Measurements from ENCODE around the gene AOAH.

AOAH gene

DNA sequence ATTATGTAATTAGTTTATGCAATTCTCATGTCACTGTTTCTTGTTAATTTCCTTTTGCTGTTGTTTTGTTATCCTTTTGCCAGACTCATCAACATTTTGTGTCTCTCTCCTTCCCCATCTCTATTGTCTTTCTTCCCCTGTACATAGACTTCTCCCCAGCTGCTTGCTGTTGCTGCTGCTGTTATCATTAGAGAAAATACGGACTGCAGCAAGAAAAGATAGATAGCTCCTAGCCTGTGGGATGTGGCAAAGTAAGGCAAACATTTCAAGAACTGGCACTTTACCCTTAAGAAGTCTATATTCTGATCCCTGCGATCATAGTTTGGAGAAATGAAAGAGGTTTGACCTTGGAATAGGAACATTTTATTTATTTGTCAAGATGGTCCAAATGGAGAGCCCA, 162.2 kb downstream of the AOAH start:
- H3K36me3 ChIP-seq (ENCODE audit: insufficient read depth, low read length) = no peaks in the 10 kb centered on the region
- H3K9ac ChIP-seq (ENCODE audit: low read length) = no peak overlapping the region
- H3K9me3 ChIP-seq (ENCODE audit: low read length) = no peaks in the 10 kb centered on the region
- no peak overlapping the region for H3K27ac ChIP-seq (ENCODE audit: low read depth, low read length)
- no peak overlapping the region for H3K4me3 ChIP-seq (ENCODE audit: low read depth in 1 of 2, low read length in 2 of 2)
- H3K27me3 ChIP-seq (ENCODE audit: control insufficient read depth in 1 of 2, insufficient read depth in 2 of 2, low read length in 2 of 2) = no peaks in the 10 kb centered on the region
- H3K4me1 ChIP-seq (ENCODE audit: insufficient read depth, low read length) = no peaks in the 10 kb centered on the region

DNA sequence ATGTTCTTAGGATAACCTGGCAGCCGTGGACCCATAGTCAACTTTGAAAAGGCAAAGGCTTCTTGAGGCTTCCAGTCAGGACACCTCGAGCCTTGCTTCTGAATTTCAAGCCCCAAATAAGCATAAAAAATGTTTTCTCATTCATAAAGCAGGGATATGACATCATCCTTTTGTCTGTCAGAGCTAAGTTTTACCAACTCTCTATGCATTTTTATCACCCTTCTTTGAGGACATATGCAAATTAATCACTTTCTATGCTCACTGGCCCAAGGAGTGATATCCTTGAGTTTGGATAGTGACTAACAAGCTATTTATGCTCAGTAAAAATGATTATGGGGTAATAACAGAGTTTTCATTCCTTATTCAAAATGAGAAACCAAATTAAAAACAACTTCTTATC, 175.3 kb downstream of the AOAH start:
- Histone ChIP-seq H3K27me3 (ENCODE audit: control insufficient read depth in 1 of 2, insufficient read depth in 2 of 2, low read length in 2 of 2) (no peaks in the 10 kb centered on the region), H3K36me3 (ENCODE audit: insufficient read depth, low read length) (no peaks in the 10 kb centered on the region), H3K27ac (ENCODE audit: low read depth, low read length) (no peak overlapping the region), H3K9ac (ENCODE audit: low read length) (no peak overlapping the region), H3K9me3 (ENCODE audit: low read length) (no peaks in the 10 kb centered on the region), H3K4me1 (ENCODE audit: insufficient read depth, low read length) (no peaks in the 10 kb centered on the region), H3K4me3 (ENCODE audit: low read depth in 1 of 2, low read length in 2 of 2) (no peak overlapping the region)

DNA sequence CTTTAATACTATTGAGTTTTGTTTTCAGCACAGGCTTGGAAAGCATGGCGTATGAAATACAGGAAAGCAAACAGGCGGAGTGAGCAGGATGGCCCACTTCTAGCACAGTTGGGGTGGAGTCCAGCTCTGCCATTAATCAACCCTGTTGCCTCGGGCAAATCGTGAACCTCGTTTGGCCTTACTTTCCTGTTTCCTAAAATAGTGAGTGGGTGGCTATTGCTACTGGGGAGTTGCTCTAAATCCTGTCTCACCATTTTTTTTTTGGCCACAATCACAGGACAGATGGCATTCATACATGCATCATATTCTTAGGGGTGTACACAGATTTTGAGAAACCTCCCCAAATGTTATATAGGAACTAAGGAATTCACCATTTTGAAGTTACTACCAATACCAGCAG, 176.9 kb downstream of the AOAH start:
- H3K9ac ChIP-seq (ENCODE audit: low read length) = no peak overlapping the region
- H3K36me3 ChIP-seq (ENCODE audit: insufficient read depth, low read length) = no peaks in the 10 kb centered on the region
- no peak overlapping the region for H3K27ac ChIP-seq (ENCODE audit: low read depth, low read length)
- no peak overlapping the region for H3K4me3 ChIP-seq (ENCODE audit: low read depth in 1 of 2, low read length in 2 of 2)
- no peaks in the 10 kb centered on the region for H3K9me3 ChIP-seq (ENCODE audit: low read length)
- H3K4me1 ChIP-seq (ENCODE audit: insufficient read depth, low read length) = no peaks in the 10 kb centered on the region
- H3K27me3 ChIP-seq (ENCODE audit: control insufficient read depth in 1 of 2, insufficient read depth in 2 of 2, low read length in 2 of 2) = no peaks in the 10 kb centered on the region

DNA sequence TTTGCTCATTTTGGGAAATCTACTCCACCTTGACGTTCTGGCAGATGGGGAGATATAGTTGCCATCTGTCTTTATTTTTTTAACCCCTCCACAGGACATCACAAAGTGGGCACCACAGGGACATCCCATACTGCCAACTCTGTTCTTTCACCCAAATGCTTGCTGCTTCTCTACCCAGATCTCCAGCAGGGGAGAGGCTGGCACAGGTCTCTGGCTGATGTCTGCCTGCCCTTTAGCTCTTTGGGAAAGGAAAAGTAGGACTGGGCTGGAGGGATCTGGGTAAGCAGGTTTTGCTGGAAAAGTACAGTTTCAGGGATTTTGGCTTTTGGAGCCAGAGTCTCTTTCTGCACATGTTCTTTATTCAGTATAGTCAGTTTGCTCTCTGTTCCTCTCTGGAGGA, 178.0 kb downstream of the AOAH start:
- Histone ChIP-seq H3K4me1 (ENCODE audit: insufficient read depth, low read length) (no peaks in the 10 kb centered on the region), H3K27me3 (ENCODE audit: control insufficient read depth in 1 of 2, insufficient read depth in 2 of 2, low read length in 2 of 2) (no peaks in the 10 kb centered on the region), H3K4me3 (ENCODE audit: low read depth in 1 of 2, low read length in 2 of 2) (no peak overlapping the region), H3K9ac (ENCODE audit: low read length) (no peak overlapping the region), H3K36me3 (ENCODE audit: insufficient read depth, low read length) (no peaks in the 10 kb centered on the region), H3K27ac (ENCODE audit: low read depth, low read length) (no peak overlapping the region), H3K9me3 (ENCODE audit: low read length) (no peaks in the 10 kb centered on the region)

DNA sequence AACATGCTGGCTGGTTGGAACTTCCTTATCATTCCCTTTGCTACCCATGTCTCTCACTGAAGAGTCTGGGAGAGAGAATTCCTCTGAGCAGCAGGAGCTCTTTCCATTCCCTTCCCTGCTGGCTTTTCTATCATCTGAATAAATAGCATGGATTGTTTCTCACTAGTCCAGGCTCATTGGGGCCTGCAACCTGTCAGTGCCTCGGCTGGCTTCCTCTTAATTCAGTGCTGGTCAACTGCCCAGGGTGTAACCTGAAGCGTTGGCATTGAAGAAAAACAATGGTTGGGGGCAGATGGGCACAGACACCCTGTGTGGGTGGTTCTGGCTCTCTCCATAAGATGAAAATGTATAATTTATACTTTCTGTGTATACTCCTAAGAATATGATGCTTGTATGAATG, 179.0 kb downstream of the AOAH start:
- Histone ChIP-seq H3K4me1 (ENCODE audit: insufficient read depth, low read length) (no peaks in the 10 kb centered on the region), H3K4me3 (ENCODE audit: low read depth in 1 of 2, low read length in 2 of 2) (no peak overlapping the region), H3K27ac (ENCODE audit: low read depth, low read length) (no peak overlapping the region), H3K9ac (ENCODE audit: low read length) (no peak overlapping the region), H3K9me3 (ENCODE audit: low read length) (no peaks in the 10 kb centered on the region), H3K27me3 (ENCODE audit: control insufficient read depth in 1 of 2, insufficient read depth in 2 of 2, low read length in 2 of 2) (no peaks in the 10 kb centered on the region), H3K36me3 (ENCODE audit: insufficient read depth, low read length) (no peaks in the 10 kb centered on the region)

DNA sequence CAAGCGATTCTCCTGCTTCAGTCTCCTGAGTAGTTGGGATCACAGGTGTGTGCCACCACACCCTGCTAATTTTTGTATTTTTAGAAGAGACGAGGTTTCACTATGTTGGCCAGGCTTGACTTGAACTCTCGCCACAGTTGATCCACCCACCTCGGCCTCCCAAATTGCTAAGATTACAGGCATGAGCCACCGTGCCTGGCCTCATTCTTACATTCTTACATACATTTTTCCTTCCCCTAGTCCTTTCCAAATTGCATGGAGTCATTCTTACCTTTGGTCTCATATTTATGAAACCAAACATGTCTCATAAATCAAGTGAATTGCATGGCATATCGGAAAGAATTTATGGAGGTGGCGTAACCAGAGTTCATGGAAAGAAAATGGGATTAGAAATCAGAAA, 186.2 kb downstream of the AOAH start:
- Histone ChIP-seq H3K4me1 (ENCODE audit: insufficient read depth, low read length) (no peaks in the 10 kb centered on the region), H3K27me3 (ENCODE audit: control insufficient read depth in 1 of 2, insufficient read depth in 2 of 2, low read length in 2 of 2) (no peaks in the 10 kb centered on the region), H3K27ac (ENCODE audit: low read depth, low read length) (no peak overlapping the region), H3K36me3 (ENCODE audit: insufficient read depth, low read length) (no peaks in the 10 kb centered on the region), H3K4me3 (ENCODE audit: low read depth in 1 of 2, low read length in 2 of 2) (no peak overlapping the region), H3K9ac (ENCODE audit: low read length) (no peak overlapping the region), H3K9me3 (ENCODE audit: low read length) (no peaks in the 10 kb centered on the region)

DNA sequence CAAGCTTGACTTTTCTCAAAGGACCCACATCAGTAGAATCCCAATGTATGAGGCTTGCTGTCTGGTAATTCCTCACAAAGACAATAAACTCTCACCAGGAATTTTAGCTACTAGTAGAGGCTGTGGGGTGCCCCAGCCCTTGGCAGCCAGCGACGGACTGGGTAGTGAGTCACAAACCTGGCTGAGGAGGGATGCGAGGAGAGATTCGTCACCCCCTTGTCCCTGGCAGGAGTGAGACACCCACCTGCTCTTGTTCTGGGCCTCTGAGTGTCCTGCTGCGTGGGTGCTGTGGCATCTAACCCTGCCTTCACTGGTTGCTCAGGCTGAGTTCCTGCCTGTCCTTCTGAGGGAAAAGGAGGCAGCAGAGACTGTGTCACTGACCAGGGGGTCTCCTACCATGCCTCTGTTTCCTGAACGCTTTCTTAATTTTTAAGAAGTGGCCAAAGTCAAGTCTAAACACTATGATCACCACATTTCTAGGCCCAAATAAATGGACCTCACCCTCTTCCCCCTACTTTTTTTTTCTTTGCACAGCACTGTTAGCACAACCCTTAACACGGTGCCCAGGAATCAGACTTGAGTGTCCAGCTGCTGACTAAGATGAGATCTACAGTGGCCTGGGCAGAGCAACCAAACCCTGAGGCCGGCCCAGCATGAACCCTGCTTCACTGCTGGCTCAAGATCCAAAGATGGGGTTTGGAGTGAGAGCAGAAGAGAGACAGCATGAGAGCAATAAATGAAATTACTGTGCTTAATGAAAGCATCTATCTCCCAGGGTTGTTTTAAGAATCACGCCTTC, 188.2 kb downstream of the AOAH start:
- Histone ChIP-seq H3K27ac (ENCODE audit: low read depth, low read length) (no peak overlapping the region), H3K4me1 (ENCODE audit: insufficient read depth, low read length) (no peaks in the 10 kb centered on the region), H3K36me3 (ENCODE audit: insufficient read depth, low read length) (no peaks in the 10 kb centered on the region), H3K9ac (ENCODE audit: low read length) (no peak overlapping the region), H3K4me3 (ENCODE audit: low read depth in 1 of 2, low read length in 2 of 2) (no peak overlapping the region), H3K9me3 (ENCODE audit: low read length) (no peaks in the 10 kb centered on the region), H3K27me3 (ENCODE audit: control insufficient read depth in 1 of 2, insufficient read depth in 2 of 2, low read length in 2 of 2) (no peaks in the 10 kb centered on the region)

DNA sequence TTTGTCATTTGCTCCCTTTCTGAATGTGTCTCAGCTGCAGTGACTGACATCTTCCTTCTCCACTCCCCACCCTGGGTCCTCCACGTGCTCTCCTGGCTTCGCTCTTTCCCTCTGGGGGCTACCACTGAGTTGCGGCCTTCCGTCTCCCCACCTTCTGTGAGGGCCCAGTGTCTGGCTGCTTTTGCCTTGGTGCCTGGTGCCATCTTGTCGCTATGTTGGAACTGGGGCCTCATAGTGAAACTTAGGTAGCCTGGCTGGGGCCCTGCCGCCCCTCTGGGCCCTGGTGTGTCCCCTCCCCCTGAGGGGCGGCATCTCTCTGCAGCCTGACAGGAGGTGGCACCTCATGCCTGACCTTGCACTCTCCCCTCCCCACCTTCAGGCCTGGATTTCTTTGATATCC, 190.6 kb downstream of the AOAH start:
- H3K27ac ChIP-seq (ENCODE audit: low read depth, low read length) = no peak overlapping the region
- no peaks in the 10 kb centered on the region for H3K4me1 ChIP-seq (ENCODE audit: insufficient read depth, low read length)
- no peaks in the 10 kb centered on the region for H3K9me3 ChIP-seq (ENCODE audit: low read length)
- H3K36me3 ChIP-seq (ENCODE audit: insufficient read depth, low read length) = no peaks in the 10 kb centered on the region
- no peak overlapping the region for H3K4me3 ChIP-seq (ENCODE audit: low read depth in 1 of 2, low read length in 2 of 2)
- no peak overlapping the region for H3K9ac ChIP-seq (ENCODE audit: low read length)
- H3K27me3 ChIP-seq (ENCODE audit: control insufficient read depth in 1 of 2, insufficient read depth in 2 of 2, low read length in 2 of 2) = no peaks in the 10 kb centered on the region

DNA sequence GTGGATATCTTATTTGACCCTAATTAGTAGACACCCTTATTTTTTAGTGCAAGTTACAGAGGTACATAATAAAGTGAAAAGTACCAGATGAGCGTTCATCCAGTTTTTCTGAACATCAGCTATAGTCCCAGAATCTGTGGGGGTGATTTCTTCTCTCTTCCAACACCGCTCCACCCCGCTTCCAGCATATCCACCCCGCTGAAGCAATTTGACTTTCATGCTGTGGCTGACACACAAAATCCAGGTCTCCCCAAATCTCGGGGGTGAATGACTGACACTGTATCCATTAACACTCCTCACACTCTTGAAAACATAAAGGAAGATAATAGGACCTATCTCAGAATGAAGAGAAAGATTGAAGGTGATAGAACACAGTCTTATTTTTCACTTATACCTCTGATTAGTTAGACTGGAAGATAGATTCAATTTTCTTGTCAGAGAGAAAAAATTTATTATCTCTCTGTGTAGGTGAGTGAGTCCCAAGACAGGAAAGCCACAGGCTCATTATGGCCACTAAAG, 191.3 kb downstream of the AOAH start:
- Histone ChIP-seq H3K9me3 (ENCODE audit: low read length) (no peaks in the 10 kb centered on the region), H3K27me3 (ENCODE audit: control insufficient read depth in 1 of 2, insufficient read depth in 2 of 2, low read length in 2 of 2) (no peaks in the 10 kb centered on the region), H3K36me3 (ENCODE audit: insufficient read depth, low read length) (no peaks in the 10 kb centered on the region), H3K4me1 (ENCODE audit: insufficient read depth, low read length) (no peaks in the 10 kb centered on the region), H3K27ac (ENCODE audit: low read depth, low read length) (no peak overlapping the region), H3K9ac (ENCODE audit: low read length) (no peak overlapping the region), H3K4me3 (ENCODE audit: low read depth in 1 of 2, low read length in 2 of 2) (no peak overlapping the region)

DNA sequence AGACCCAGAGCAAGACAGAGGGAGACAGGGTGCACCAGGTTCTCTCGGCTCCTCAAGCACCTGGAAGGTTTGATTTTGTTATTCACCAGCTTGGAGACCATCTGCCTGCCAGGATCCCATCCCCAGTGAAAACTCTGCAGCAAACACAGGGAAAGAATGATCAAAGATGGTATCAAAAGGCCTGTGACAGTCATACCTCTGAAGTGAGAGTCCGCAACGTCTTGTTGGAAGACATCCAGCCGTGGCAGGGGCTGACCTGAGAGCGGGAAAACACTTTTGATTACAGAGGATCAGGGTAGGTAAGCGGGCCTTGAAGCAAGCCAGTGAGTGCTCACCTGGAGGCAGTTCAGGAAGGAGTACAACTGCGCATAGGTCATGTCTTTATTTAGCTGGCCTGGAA, 192.3 kb downstream of the AOAH start:
- Histone ChIP-seq H3K9me3 (ENCODE audit: low read length) (no peaks in the 10 kb centered on the region), H3K4me3 (ENCODE audit: low read depth in 1 of 2, low read length in 2 of 2) (no peak overlapping the region), H3K36me3 (ENCODE audit: insufficient read depth, low read length) (no peaks in the 10 kb centered on the region), H3K9ac (ENCODE audit: low read length) (no peak overlapping the region), H3K27me3 (ENCODE audit: control insufficient read depth in 1 of 2, insufficient read depth in 2 of 2, low read length in 2 of 2) (no peaks in the 10 kb centered on the region), H3K27ac (ENCODE audit: low read depth, low read length) (no peak overlapping the region), H3K4me1 (ENCODE audit: insufficient read depth, low read length) (no peaks in the 10 kb centered on the region)

DNA sequence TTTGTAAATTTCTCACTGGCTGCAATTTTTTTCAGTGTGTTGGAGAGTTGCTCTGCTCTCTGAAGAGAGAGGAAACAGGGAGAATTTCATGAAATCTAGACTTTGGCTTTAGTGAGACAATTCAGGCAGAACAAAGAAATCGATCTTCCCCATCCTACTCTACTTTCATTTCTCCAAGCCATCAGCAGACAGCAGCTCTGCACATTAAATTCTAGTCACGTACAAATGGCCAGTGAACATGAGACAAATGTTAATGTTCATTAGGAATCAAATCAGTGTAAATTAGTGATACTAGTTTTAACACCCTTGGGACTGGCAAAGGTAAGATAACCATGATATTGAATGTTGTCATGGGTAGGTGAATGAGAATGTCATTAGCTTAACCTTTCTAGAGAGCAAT, 193.8 kb downstream of the AOAH start:
- no peak overlapping the region for H3K27ac ChIP-seq (ENCODE audit: low read depth, low read length)
- H3K9me3 ChIP-seq (ENCODE audit: low read length) = no peaks in the 10 kb centered on the region
- no peaks in the 10 kb centered on the region for H3K36me3 ChIP-seq (ENCODE audit: insufficient read depth, low read length)
- H3K9ac ChIP-seq (ENCODE audit: low read length) = no peak overlapping the region
- no peaks in the 10 kb centered on the region for H3K27me3 ChIP-seq (ENCODE audit: control insufficient read depth in 1 of 2, insufficient read depth in 2 of 2, low read length in 2 of 2)
- H3K4me3 ChIP-seq (ENCODE audit: low read depth in 1 of 2, low read length in 2 of 2) = no peak overlapping the region
- no peaks in the 10 kb centered on the region for H3K4me1 ChIP-seq (ENCODE audit: insufficient read depth, low read length)

DNA sequence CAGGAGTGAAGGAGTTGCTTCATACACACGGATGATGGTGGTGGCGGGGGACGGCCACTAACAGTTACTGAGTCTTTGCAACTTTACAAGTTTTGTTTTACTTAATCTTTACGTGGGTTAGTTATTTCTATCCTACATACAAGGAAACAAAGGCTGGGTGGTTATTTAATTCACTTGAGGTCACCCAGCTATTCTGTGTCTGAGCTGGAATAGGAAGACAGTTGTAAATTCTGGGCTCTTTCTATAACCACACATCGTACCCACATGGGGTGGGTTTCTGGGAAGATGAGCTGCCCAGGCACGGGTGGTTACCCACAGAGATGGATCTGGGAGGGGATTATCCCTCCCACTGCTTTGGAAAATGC, 196.8 kb downstream of the AOAH start:
- no peaks in the 10 kb centered on the region for H3K36me3 ChIP-seq (ENCODE audit: insufficient read depth, low read length)
- no peak overlapping the region for H3K4me3 ChIP-seq (ENCODE audit: low read depth in 1 of 2, low read length in 2 of 2)
- no peaks in the 10 kb centered on the region for H3K4me1 ChIP-seq (ENCODE audit: insufficient read depth, low read length)
- no peaks in the 10 kb centered on the region for H3K9me3 ChIP-seq (ENCODE audit: low read length)
- no peak overlapping the region for H3K9ac ChIP-seq (ENCODE audit: low read length)
- H3K27ac ChIP-seq (ENCODE audit: low read depth, low read length) = no peak overlapping the region
- H3K27me3 ChIP-seq (ENCODE audit: control insufficient read depth in 1 of 2, insufficient read depth in 2 of 2, low read length in 2 of 2) = no peaks in the 10 kb centered on the region
